ENCODE data around the gene SAMD10.

DNA sequence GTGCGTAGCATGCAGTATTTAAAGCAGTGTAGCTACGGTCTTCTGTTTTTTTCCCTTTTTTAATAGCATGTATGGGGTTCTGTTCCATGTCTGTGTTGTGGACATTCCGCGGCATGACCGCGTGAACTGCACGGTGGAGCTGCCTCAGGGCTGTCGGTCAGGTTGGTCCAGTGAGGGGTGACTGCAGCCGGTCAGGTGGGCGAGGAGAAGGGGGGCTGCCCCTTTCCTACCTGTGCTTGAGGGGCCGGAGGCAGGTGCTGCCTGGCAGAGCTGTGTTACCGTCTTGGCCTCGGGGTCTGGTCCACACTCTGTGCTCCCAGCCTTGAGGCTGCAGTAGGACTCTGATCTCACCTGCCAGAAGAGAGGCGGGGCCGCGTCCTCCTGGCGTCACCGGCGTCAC lies 47.7 kb downstream of the SAMD10 start:
- TF ChIP-seq TAF1 (IDR thresholded peaks at IDR 0.05; ENCODE audit: borderline replicate concordance, low read depth, low read length) (no peak), POLR2AphosphoS5 (IDR thresholded peaks at IDR 0.05; ENCODE audit: low read depth, low read length) (no peak), POLR2A (IDR thresholded peaks at IDR 0.05; ENCODE audit: low read depth, low read length) (no peak)
